Endothelial cell of umbilical vein (primary cell): ENCODE measurements around the gene OR13C5. TPM values are rescaled to one million over a fixed set of nuclear protein-coding genes. Genes with fewer than 3 reads are reported as not detected.

Experiments
- BruUV-seq: library from RNA; stranded (reverse); fragments of 400-500 nt; replicated peaks from 2 replicates; lab custom pipeline; 2021; lab: Mats Ljungman, UMichigan
- CTCF ChIA-PET: fragments of 300-600, 350-600 bp; sonication (Branson Sonifier 250); formaldehyde crosslinking; loops from one replicate; lab custom pipeline; 2021; ENCODE audit warnings: antibody characterized with exemption, inconsistent platforms; lab: Charles Lee
- POLR2A ChIA-PET: fragments of 300-600, 350-600 bp; sonication (Branson Sonifier 250); formaldehyde crosslinking; loops from one replicate; lab custom pipeline; 2021; ENCODE audit warnings: antibody characterized with exemption, inconsistent platforms; lab: Charles Lee
- DNase-seq: peaks from one replicate; pipeline ENCODE4 v3.0.0-alpha.2; 2011; ENCODE audit warnings: low read depth, low spot score
- FAIRE-seq: peaks from 2 replicates; lab custom pipeline; 2011; peaks lifted over from hg19 to GRCh38; lab: Jason Lieb, UNC
- H2AFZ ChIP-seq: 2 replicates; pipeline ENCODE4 v1.6.0; 2012; ENCODE audit warnings: low read depth, low read length, control low read depth, inconsistent platforms
- H3K27ac ChIP-seq: 2 replicates; pipeline ENCODE4 v1.5.1; 2011; ENCODE audit warnings: low read depth, mild to moderate bottlenecking, control low read depth, low read length, moderate library complexity; ENCODE audit not compliant: insufficient read depth
- H3K27me3 ChIP-seq, 2 experiments: 2 replicates each; pipeline versions ENCODE4 v1.6.0 to v1.6.1; 2011; ENCODE audit warnings: low read length in 2 of 2, mixed read lengths in 1 of 2; ENCODE audit not compliant: control insufficient read depth in 2 of 2, insufficient read depth in 2 of 2
- H3K36me3 ChIP-seq, 2 experiments: 2 replicates in 1 of 2; 3 replicates in 1 of 2; pipeline ENCODE4 v1.5.1; 2011; ENCODE audit warnings: low read length in 2 of 2, mild to moderate bottlenecking in 1 of 2, moderate library complexity in 1 of 2; ENCODE audit not compliant: control insufficient read depth in 2 of 2, insufficient read depth in 2 of 2; ENCODE audit errors: extremely low read depth in 1 of 2
- H3K4me1 ChIP-seq: 3 replicates; pipeline ENCODE4 v1.5.1; 2011; ENCODE audit warnings: mild to moderate bottlenecking, low read length; ENCODE audit not compliant: control insufficient read depth, insufficient read depth; ENCODE audit errors: extremely low read depth
- H3K4me2 ChIP-seq: 2 replicates; pipeline ENCODE4 v1.6.1; 2011; ENCODE audit warnings: low read length, control low read depth, mixed read lengths; ENCODE audit not compliant: insufficient read depth
- H3K4me3 ChIP-seq, 3 experiments: fragments of 200-600 bp in 1 of 3; sonication (generic), shearing (Covaris generic) in 1 of 3; replicated peaks in 1 of 3; 2 replicates each; pipeline ENCODE4 v1.5.1; 2011 to 2016; ENCODE audit warnings: control low read depth in 3 of 3, low read length in 3 of 3, mild to moderate bottlenecking in 2 of 3, inconsistent platforms in 1 of 3, low read depth in 1 of 3, moderate library complexity in 1 of 3; ENCODE audit not compliant: insufficient read depth in 1 of 3
- H3K79me2 ChIP-seq: 2 replicates; pipeline ENCODE4 v1.6.0; 2012; ENCODE audit warnings: low read length, inconsistent platforms; ENCODE audit not compliant: control insufficient read depth, insufficient read depth
- H3K9ac ChIP-seq: replicated peaks from 2 replicates; pipeline ENCODE3; 2011; ENCODE audit warnings: low read length, control low read depth; ENCODE audit not compliant: insufficient read depth; ENCODE audit errors: extremely low read depth
- H3K9me1 ChIP-seq: replicated peaks from 3 replicates; pipeline ENCODE4 v1.6.0; 2011; ENCODE audit warnings: mild to moderate bottlenecking, low read length; ENCODE audit not compliant: control insufficient read depth, insufficient read depth; ENCODE audit errors: extremely low read depth
- H3K9me3 ChIP-seq: replicated peaks from 2 replicates; pipeline ENCODE4 v1.5.1; 2012; ENCODE audit warnings: low read length, inconsistent platforms; ENCODE audit not compliant: control insufficient read depth, insufficient read depth
- H4K20me1 ChIP-seq: replicated peaks from 2 replicates; pipeline ENCODE3; 2011; ENCODE audit warnings: mild to moderate bottlenecking, low read length; ENCODE audit not compliant: control insufficient read depth, insufficient read depth; ENCODE audit errors: extremely low read depth
- CTCF ChIP-seq, 2 donors: IDR thresholded peaks; 1 replicate in 1 of 2; 2 replicates in 1 of 2; pipeline ENCODE4 v1.5.1; 2011; ENCODE audit warnings: low read length in 2 of 2, mild to moderate bottlenecking in 2 of 2, moderate library complexity in 2 of 2, control low read depth in 1 of 2, inconsistent platforms in 1 of 2, low read depth in 1 of 2; ENCODE audit not compliant: insufficient read depth in 1 of 2; ENCODE audit errors: extremely low read depth in 1 of 2
- EZH2 ChIP-seq: IDR thresholded peaks from 2 replicates; pipeline ENCODE4 v1.6.1; 2012; ENCODE audit warnings: borderline replicate concordance, low read depth, mild to moderate bottlenecking, moderate library complexity, low read length, inconsistent platforms; ENCODE audit not compliant: severe bottlenecking
- FOS ChIP-seq: IDR thresholded peaks from 2 replicates; pipeline ENCODE4 v1.6.1; 2011; ENCODE audit warnings: mild to moderate bottlenecking, low read length, moderate library complexity, borderline replicate concordance; ENCODE audit not compliant: insufficient read depth
- GATA2 ChIP-seq: IDR thresholded peaks from 2 replicates; pipeline ENCODE4 v1.7.0; 2011; ENCODE audit warnings: low read depth, mild to moderate bottlenecking, moderate library complexity, mixed read lengths, low read length; ENCODE audit not compliant: insufficient read length, insufficient read depth
- JUN ChIP-seq: IDR thresholded peaks from 2 replicates; pipeline ENCODE4 v1.6.1; 2011; ENCODE audit warnings: borderline replicate concordance, low read depth; ENCODE audit not compliant: insufficient read length, insufficient read depth
- MAX ChIP-seq: IDR thresholded peaks from 2 replicates; pipeline ENCODE4 v1.6.1; 2011; ENCODE audit not compliant: insufficient read depth, insufficient read length
- MYC ChIP-seq: IDR thresholded peaks from one replicate; pipeline ENCODE4 v1.6.1; 2011; ENCODE audit warnings: mild to moderate bottlenecking, low read depth, low read length
- POLR2AphosphoS5 ChIP-seq: IDR thresholded peaks from 2 replicates; pipeline ENCODE4 v1.6.1; 2012; ENCODE audit warnings: low read depth, mild to moderate bottlenecking, control low read depth, low read length, moderate library complexity; ENCODE audit not compliant: insufficient read depth
- dilution Hi-C: fragments of 300-500 bp; cut with MboI; formaldehyde crosslinking; loops from one replicate; pipeline ENCODE4 v1.15.0; 2019; ENCODE audit warnings: low sequenced_read_pairs; ENCODE audit not compliant: extremely low pct_ligation_motif_present
- intact Hi-C: fragments of 100-400 bp; cut with micrococcal nuclease; formaldehyde crosslinking; loops from one replicate; pipeline ENCODE4 v1.10.0; 2022
- polyA plus RNA-seq, 4 experiments: library from polyadenylated mRNA; depleted of rRNA in 3 of 4; stranded (reverse) in 3 of 4; unstranded in 1 of 4; fragments of >200 nt; gene quantifications; 2 replicates each; pipeline versions ENCODE4 v1.2.1 to v1.2.3, GENCODE V29; 2011 to 2012; ENCODE audit warnings: missing spikeins in 1 of 4
- total RNA-seq: library from RNA; stranded (reverse); gene quantifications from 2 replicates; pipeline ENCODE4 v1.2.3, GENCODE V29; 2021

The OR13C5 gene
- total and polyA plus RNA-seq, 2 donors (not counting 3 experiments of a cell fraction or from before 2014, with no cell fraction given): not detected

- peaks cover under 1% of the 10 kb centered on the region for H3K9me3 ChIP-seq
- H2AFZ ChIP-seq: no peak overlapping the region
- H3K9me1 ChIP-seq: no peaks in the 10 kb centered on the region
- no peak overlapping the region for H3K4me3 ChIP-seq
- no peak overlapping the region for H3K9ac ChIP-seq
- FAIRE-seq (no peak), DNase-seq (no peak)
- intact Hi-C loops: no loop called here
- TF ChIP-seq EZH2 (no peak), FOS (no peak), JUN (no peak), GATA2 (no peak), MYC (no peak), CTCF (IDR thresholded peaks at IDR 0.05; ENCODE audit: extremely low read depth in 1 of 2, insufficient read depth in 1 of 2, low read depth in 1 of 2, low read length in 2 of 2) (no peak), MAX (no peak), POLR2AphosphoS5 (no peak)
- H3K4me2 ChIP-seq: no peak overlapping the region
- BruUV-seq: no TSS peak
- CTCF ChIA-PET: no interaction called here
- no peaks in the 10 kb centered on the region for H3K4me1 ChIP-seq
- H3K36me3 ChIP-seq: no peaks in the 10 kb centered on the region
- no peaks in the 10 kb centered on the region for H4K20me1 ChIP-seq
- POLR2A ChIA-PET: no interaction called here
- dilution Hi-C loops: no loop called here
- H3K27ac ChIP-seq: no peak overlapping the region
- no peaks in the 10 kb centered on the region for H3K79me2 ChIP-seq
- H3K27me3 ChIP-seq: no peaks in the 10 kb centered on the region
These were observed 34.9 kb downstream of the OR13C5 start for GRCh38 chr9:104564358-104564757.
